CMK (cell line): ENCODE measurements around the gene FGA.

Source experiments
- DNase-seq: peaks from one replicate; pipeline ENCODE4 v3.0.0-alpha.2; 2010; ENCODE audit warnings: low read depth

FGA gene

GRCh38 chr4:154590329-154591006 lies at the start of gene FGA:
FGA (minus strand) TSS chr4:154590742; CDS start chr4:154590687, 55 bp downstream.
- DNase-seq: no peak

DNA sequence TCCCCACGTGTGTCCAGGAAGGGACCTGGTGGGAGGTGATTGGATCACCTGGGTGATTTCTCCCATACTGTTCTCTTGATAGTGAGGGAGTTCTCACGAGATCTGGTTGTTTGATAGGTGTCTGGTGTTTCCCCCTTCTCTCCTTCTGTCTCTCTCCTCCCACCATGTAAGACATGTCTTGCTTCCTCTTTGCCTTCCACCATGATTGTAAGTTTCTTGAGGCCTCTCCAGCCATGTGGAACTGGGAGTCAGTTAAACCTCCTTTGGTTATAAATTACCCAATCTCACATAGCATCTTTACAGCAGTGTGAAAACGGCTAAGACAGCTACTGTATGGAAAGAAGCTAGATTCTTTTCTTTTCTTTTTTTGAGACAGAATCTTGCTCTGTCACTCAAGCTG lies 43.5 kb upstream of the FGA start:
- DNase-seq: no peak

GRCh38 chr4:154631828-154632227 lies 41.3 kb upstream of the FGA start:
- no peak for DNase-seq

DNA sequence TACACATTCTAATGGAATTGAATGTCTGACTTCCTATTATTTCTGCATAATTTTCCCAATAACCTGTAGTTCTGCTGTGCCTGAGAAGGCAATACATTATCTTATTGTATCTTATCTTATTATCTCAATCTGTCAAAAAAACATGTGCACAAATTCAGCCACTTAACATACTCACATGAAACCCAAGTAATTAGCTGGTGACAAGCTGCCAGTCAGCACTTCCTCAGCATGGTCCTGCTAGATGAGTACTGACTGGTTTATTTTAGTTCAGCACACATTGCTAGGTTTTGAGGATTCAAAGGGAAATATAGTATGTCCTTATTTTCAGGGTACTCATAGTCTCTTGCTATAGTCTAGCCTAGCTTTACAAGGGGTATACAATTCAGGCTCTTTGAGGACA lies 39.8 kb upstream of the FGA start:
- DNase-seq: no peak

- DNase-seq: no peak
Measured at GRCh38 chr4:154626793-154627484, 36.4 kb upstream of the FGA start.

DNA sequence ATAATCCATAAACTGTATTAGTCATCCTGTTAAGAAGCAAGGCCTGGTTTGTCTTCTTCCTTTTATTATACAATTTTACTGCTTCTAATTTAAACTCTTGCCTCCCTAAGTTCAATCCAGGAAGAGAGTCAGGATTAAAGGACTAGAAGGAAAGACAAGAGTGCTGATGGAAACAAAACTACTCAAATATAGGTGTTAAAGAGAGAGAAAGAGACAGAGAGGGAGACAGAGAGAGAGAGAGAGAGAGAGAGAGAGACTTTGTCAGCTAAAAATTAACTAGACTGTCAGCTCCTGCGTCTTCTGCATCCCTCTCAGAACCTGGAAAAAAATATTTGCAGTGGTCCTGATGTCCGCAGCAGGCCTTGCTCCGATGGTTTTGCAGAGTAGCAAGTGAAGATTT lies 35.4 kb upstream of the FGA start:
- no peak for DNase-seq

DNA sequence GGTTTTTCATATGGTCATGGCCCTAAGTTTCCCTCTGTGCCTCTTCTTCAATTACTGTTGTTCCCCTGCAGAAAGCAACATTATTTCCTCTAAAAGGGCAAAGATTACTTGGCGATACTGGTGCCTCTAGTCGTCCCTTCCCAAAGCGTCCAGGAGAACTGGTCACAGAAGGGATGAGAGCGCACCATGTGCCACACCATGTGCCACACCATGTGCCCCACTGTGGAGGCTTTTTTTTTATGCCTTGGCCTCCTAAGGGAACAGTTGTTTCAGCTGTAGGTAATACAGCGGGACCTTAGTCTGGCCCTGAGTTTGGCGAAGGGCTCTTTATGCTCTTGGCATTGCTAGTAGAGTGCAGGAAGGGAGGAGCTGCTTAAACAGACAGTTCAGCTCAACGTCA lies 33.5 kb upstream of the FGA start:
- no peak for DNase-seq

DNA sequence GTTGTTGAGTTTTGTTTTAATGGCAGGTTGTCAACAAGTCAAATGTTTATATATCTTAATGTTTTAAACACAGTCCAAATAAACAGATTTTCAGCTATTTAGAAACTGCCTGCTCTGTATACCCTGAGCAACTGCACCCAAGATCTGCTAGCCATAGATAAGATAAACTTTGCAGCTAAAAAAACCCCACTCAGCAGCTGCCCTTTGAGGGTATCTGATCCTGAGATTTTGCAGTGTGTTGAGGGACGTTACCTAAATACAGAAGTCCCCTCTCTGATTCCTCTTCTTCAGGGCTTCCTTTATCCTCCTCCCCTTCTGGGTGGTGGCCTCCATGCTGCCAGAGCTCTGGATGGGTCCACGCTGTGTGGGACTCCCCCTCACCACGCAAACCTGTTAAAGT lies 32.9 kb upstream of the FGA start:
- no peak for DNase-seq

GRCh38 chr4:154622598-154622997 lies 32.1 kb upstream of the FGA start:
- DNase-seq: no peak

- DNase-seq: no peak
Measured at GRCh38 chr4:154620111-154620510, 29.6 kb upstream of the FGA start.

- DNase-seq: no peak
Measured at GRCh38 chr4:154618708-154619315, 28.3 kb upstream of the FGA start.

GRCh38 chr4:154617820-154618317 lies 27.3 kb upstream of the FGA start:
- DNase-seq: no peak

DNA sequence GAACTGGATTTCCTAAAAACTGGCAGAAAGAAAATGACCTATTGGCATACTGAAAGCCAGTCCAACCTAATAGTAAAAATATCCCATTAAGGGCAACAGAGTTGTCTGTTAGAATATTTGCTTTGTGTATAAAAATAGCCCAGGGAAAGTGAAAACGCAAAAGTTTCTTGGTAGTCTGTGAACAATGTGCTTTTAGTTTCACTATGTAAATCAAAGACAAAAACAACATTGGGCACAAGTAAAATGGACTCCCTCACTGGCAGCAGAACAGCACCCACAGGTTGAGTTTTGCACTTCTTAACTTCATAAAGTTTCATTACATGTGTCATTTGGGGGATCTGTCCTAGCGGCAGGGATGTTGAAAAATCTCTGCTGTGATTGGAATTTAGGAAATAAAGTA lies 26.2 kb upstream of the FGA start:
- no peak for DNase-seq

DNA sequence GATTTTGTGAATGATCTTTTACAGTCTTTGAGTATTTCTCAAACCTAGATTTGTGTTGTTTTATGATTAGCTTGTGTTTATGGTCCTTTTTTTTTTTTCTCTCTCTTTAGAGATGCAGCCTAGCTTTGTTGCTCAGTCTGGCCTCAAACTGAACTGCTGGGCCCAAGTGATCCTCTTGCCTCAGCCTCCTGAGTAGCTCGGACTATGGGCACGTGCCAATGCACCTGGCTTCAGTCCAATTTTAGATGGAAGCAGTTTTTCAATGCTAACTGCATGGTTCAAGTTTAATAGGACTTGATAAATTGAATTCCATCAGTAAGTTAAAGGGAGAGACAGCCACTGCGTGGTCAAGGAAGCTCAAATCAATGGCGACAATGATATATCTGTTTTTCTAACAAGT lies 25.7 kb upstream of the FGA start:
- no peak for DNase-seq

DNA sequence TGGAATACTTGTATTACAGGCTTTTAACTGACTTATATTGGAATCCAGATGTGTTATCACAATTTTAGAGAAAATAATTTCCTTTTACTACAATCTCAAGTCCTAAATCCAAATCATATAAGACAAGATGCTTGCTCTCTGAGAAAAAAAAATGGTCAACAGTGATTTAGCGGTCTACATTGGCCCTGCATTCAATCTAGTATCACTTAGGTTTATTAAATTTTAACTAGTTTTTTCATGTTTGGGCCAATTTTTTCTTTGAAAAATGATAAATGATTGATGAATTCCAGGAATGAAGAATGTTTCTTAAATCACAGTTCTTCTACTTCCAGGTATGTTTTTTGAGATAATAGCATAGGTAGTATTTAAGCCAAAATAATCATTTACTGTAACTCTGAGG lies 24.7 kb upstream of the FGA start:
- DNase-seq: no peak

- no peak for DNase-seq
Measured at GRCh38 chr4:154614306-154614705, 23.8 kb upstream of the FGA start.

DNA sequence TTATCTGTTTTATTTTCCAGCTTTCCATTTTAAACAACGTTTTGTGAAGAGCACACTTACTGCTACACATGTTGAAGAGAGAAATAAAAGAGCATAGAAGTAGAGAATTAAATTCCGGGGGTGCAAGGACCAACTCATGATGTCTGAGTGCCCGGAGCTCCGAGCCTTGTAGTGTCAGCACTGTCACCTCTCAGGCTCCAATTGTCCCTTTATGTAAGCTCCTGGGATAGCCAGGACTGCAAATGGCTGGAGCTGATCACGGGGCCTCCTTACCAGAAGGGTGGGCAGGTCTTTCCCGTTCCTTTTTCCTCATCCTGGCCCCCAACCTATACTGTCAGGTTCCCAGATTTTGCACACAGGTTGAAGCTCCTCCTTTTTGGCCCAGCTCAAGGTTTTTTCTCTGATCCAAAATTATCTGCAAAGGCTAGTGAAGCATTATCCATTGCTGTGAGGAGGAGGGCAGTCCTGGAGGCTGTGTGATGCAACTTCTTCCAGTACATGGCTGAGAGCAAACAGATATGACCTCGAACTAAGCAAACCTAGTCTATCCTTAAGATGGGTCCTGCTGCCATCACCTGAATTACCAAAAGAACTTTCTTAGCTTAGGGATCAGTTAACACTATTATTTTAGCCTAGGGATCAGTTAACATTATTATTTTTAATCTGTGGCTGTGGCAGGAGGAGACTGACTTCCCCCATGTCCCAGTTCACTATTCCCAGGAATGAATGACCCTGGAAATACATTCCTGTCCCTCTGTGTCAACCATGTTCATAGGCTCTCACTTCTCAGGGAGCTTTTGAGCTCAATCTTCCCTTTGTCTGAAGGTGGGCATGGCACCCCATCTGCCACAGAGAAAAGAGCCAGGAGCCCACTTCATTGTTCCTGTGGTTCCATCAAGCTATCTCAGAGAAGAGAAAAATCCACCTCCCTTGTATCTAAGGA lies 22.2 kb upstream of the FGA start, which contains the start of gene FGG:
FGG (minus strand) TSS at position 185 of the 943 bp plus-strand sequence; CDS start at position 138, 47 bp downstream.
- DNase-seq: no peak

- DNase-seq: no peak
Measured at GRCh38 chr4:154611833-154612232, 21.3 kb upstream of the FGA start.

DNA sequence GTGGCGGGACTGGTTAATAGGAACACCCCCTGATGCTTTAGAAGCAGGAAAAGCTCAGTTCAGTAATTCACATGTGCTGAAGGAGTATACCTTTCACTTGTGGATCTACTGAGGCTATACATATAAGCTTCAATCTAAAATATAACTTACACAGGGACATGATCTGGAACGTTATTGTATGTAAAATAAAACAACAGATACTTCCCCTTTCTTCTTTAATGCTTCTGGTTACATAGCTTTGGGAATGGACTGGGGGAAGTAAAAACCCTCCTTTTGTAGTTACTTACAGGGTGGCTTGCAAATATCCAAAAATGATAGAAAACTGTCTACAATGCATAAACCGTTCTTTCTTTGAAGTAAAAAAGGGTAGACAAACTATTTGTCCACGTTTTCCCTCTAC lies 20.0 kb upstream of the FGA start:
- no peak for DNase-seq

DNA sequence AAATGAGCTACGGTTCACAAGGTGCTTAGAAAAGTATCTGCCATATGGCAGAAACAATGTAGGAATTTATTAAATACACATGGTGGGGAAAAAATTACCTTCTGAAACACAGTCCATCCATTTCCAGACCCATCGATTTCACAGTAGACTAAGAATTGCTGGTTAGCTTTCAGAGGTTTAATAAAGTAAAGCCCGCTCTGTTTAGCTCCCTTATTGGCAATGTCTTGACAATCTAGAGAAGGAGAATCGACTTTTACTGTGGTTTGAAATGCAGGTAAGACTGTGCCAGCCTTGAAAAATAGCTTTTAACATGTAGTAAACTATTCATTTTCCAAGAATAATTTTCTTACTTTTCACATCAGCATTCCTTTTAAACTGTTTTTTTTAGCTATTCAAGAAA lies 19.0 kb upstream of the FGA start:
- no peak for DNase-seq

DNA sequence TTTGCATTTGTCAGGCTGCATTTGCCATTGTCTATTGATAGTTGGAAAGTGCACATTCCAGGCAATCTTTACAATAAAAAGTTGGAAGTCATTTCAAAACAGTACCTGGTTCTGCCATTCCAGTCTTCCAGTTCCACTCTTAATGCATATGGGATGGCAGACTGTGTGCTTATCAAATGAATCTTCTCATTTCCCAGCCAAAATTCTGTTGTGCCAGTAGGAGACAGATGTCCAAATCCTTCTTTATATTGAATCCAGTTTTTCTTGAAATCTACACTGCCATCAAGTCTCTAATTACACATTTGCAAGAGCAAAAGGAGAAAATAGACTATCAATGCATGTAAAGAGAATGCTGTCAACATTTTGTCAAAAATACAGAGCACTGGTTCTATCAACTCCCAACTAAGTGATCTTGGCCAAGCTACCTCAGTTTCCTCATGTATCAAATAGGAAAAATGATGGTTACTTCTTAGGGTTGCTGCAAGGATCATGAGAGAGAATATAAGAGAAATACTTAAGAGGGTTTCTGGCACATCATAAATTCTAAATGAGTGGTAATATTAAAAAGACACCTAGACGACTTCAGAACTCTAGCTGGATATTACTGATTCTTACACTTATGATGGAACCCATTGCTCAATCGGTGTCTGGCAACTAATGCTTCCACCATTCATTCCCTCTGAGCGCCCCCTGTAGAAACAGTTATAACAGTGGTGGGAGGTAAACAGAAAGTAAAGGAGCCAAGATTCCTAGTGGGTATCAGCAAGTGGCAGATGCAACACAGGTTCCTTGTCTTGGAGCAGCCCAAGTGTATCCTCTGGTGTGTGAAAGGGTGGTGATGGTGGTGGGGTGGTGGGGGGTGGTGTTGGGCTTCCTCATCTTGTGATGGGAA lies 18.1 kb upstream of the FGA start:
- no peak for DNase-seq
